GM12878 (cell line): ENCODE results near the gene KLHDC9. TPM values are rescaled to one million over a fixed set of nuclear protein-coding genes. Genes with fewer than 3 reads are reported as not detected.

ENCODE experiments used
- CBX3 ChIP-seq: fragments of 200-600 bp; sonication (generic); IDR thresholded peaks from 2 replicates; pipeline ENCODE4 v1.6.1; 2016; ENCODE audit warnings: low read depth, borderline replicate concordance
- CHD4 ChIP-seq: fragments of 200-600 bp; sonication (generic); IDR thresholded peaks from 2 replicates; pipeline ENCODE4 v1.6.1; 2016; ENCODE audit warnings: mild to moderate bottlenecking
- DPF2 ChIP-seq: fragments of 450-650 bp; IDR thresholded peaks from 2 replicates; pipeline ENCODE4 v1.6.1; 2017; ENCODE audit warnings: mild to moderate bottlenecking
- EED ChIP-seq: sonication (generic); IDR thresholded peaks from 2 replicates; pipeline ENCODE4 v1.6.1; 2016; ENCODE audit warnings: antibody characterized with exemption, low read depth
- ETV6 ChIP-seq, 2 experiments: fragments of 450-650 bp in 1 of 2; IDR thresholded peaks in 1 of 2; conservative IDR thresholded peaks in 1 of 2; 2 replicates each; pipeline ENCODE4 v1.6.1; 2014; ENCODE audit warnings: antibody characterized with exemption in 1 of 2, borderline replicate concordance in 1 of 2, low read depth in 1 of 2, mild to moderate bottlenecking in 1 of 2, moderate library complexity in 1 of 2
- GABPA ChIP-seq: IDR thresholded peaks from 2 replicates; pipeline ENCODE4 v1.6.1; 2014; ENCODE audit warnings: antibody characterized with exemption, low read depth, mild to moderate bottlenecking, inconsistent platforms
- HDAC6 ChIP-seq: fragments of 200-600 bp; sonication (generic); IDR thresholded peaks from one replicate; pipeline ENCODE4 v1.8.0; 2017; ENCODE audit warnings: antibody characterized with exemption; ENCODE audit not compliant: unreplicated experiment
- HDGF ChIP-seq: fragments of 450-650 bp; IDR thresholded peaks from 2 replicates; pipeline ENCODE4 v1.6.1; 2016; ENCODE audit warnings: antibody characterized with exemption
- IKZF1 ChIP-seq: fragments of 450-650 bp; conservative IDR thresholded peaks from 2 replicates; pipeline ENCODE4 v1.6.1; 2017; ENCODE audit warnings: antibody characterized with exemption, mild to moderate bottlenecking
- KDM1A ChIP-seq: fragments of 200-600 bp; sonication (generic); IDR thresholded peaks from 2 replicates; pipeline ENCODE4 v1.6.1; 2016; ENCODE audit warnings: borderline replicate concordance
- LARP7 ChIP-seq: fragments of 450-650 bp; IDR thresholded peaks from 2 replicates; pipeline ENCODE4 v1.6.1; 2017; ENCODE audit warnings: mild to moderate bottlenecking
- MYB ChIP-seq: fragments of 150-350 bp; IDR thresholded peaks from 2 replicates; pipeline ENCODE4 v1.6.1; 2014; ENCODE audit warnings: mild to moderate bottlenecking, low read depth, low read length, borderline replicate concordance
- NBN ChIP-seq: fragments of 450-650 bp; IDR thresholded peaks from 2 replicates; pipeline ENCODE4 v1.6.1; 2016
- NFIC ChIP-seq: IDR thresholded peaks from 2 replicates; pipeline ENCODE4 v1.6.1; 2012; ENCODE audit warnings: low read depth, mild to moderate bottlenecking, inconsistent platforms, low read length, moderate library complexity
- PAX5 ChIP-seq: IDR thresholded peaks from 2 replicates; pipeline ENCODE4 v1.6.1; 2011; ENCODE audit warnings: low read depth, low read length, borderline replicate concordance
- PAX8 ChIP-seq: fragments of 450-650 bp; IDR thresholded peaks from 2 replicates; pipeline ENCODE4 v1.6.1; 2017; ENCODE audit warnings: mild to moderate bottlenecking, moderate library complexity
- SMARCA5 ChIP-seq: fragments of 450-650 bp; IDR thresholded peaks from 2 replicates; pipeline ENCODE4 v1.6.1; 2017; ENCODE audit warnings: mild to moderate bottlenecking
- SREBF2 ChIP-seq: IDR thresholded peaks from 2 replicates; pipeline ENCODE4 v1.6.1; 2012; ENCODE audit warnings: mild to moderate bottlenecking, low read length
- STAT3 ChIP-seq: IDR thresholded peaks from 2 replicates; pipeline ENCODE4 v1.6.1; 2011; ENCODE audit warnings: low read depth, low read length, improper control_type of control experiment
- SUPT20H ChIP-seq: IDR thresholded peaks from 2 replicates; pipeline ENCODE4 v1.6.1; 2011; ENCODE audit warnings: low read depth, mild to moderate bottlenecking, low read length, moderate library complexity, borderline replicate concordance; ENCODE audit not compliant: control insufficient read depth
- TAF1 ChIP-seq: IDR thresholded peaks from 2 replicates; pipeline ENCODE4 v1.6.1; 2011; ENCODE audit warnings: mild to moderate bottlenecking, low read depth, low read length, borderline replicate concordance
- TBL1XR1 ChIP-seq: IDR thresholded peaks from 2 replicates; pipeline ENCODE4 v1.6.1; 2012; ENCODE audit warnings: low read depth, low read length, improper control_type of control experiment
- YBX1 ChIP-seq: fragments of 450-650 bp; IDR thresholded peaks from 2 replicates; pipeline ENCODE4 v1.6.1; 2016; ENCODE audit warnings: antibody characterized with exemption
- ZBED1 ChIP-seq: IDR thresholded peaks from 2 replicates; pipeline ENCODE4 v1.6.1; 2016; ENCODE audit warnings: borderline replicate concordance
- ZNF217 ChIP-seq: fragments of 450-650 bp; IDR thresholded peaks from 2 replicates; pipeline ENCODE4 v1.6.1; 2017; ENCODE audit warnings: antibody characterized with exemption, mild to moderate bottlenecking
- ZNF274 ChIP-seq: IDR thresholded peaks from one replicate; pipeline ENCODE4 v1.8.0; 2011; ENCODE audit not compliant: insufficient read length, insufficient read depth
- ZNF622 ChIP-seq: fragments of 450-650 bp; IDR thresholded peaks from 2 replicates; pipeline ENCODE4 v1.6.1; 2017; ENCODE audit warnings: mild to moderate bottlenecking, inconsistent platforms
- polyA plus RNA-seq, 11 experiments: library from polyadenylated mRNA; depleted of rRNA in 4 of 11; unstranded in 6 of 11; stranded (reverse) in 5 of 11; fragments of >200 nt; fragmentation: Nextera tagmentation in 4 of 11; fragmentation: Illumina TruSeq in 1 of 11; extraction: Ambion mirVana in 4 of 11; extraction: Trizol in 1 of 11; gene quantifications; 1 replicate in 1 of 11; 2 replicates in 10 of 11; pipeline versions ENCODE4 v1.2.1 to v1.2.3, GENCODE V29; 2011 to 2016; ENCODE audit warnings: inconsistent platforms in 2 of 11, missing spikeins in 2 of 11, low read depth in 1 of 11
- total RNA-seq, 4 experiments: library from RNA; depleted of rRNA in 3 of 4; stranded (reverse); fragments of >200 nt in 3 of 4; fragmentation: Illumina TruSeq in 1 of 4; extraction: Trizol in 1 of 4; gene quantifications; 2 replicates each; pipeline versions ENCODE4 v1.2.1 to v1.2.3, GENCODE V29; 2013 to 2021
- TF ChIP-seq, protein P1 (sequence below): fragments of 450-650 bp; IDR thresholded peaks from 2 replicates; pipeline ENCODE4 v1.6.1; 2017; ENCODE audit warnings: mild to moderate bottlenecking
- TF ChIP-seq, protein P2 (sequence below): fragments of 450-650 bp; IDR thresholded peaks from 2 replicates; pipeline ENCODE4 v1.6.1; 2017; ENCODE audit warnings: mild to moderate bottlenecking, moderate library complexity
- TF ChIP-seq, protein P3 (sequence below): fragments of 150-350 bp; IDR thresholded peaks from 2 replicates; pipeline ENCODE4 v1.6.1; 2014; ENCODE audit warnings: mild to moderate bottlenecking, low read depth, low read length

KLHDC9 gene
- total and polyA plus RNA-seq, 10 of the 15 experiments (the other 5 are each of a cell fraction or from before 2014, with no cell fraction given) = 0.66 to 4.9 (median 2.6) TPM

DNA sequence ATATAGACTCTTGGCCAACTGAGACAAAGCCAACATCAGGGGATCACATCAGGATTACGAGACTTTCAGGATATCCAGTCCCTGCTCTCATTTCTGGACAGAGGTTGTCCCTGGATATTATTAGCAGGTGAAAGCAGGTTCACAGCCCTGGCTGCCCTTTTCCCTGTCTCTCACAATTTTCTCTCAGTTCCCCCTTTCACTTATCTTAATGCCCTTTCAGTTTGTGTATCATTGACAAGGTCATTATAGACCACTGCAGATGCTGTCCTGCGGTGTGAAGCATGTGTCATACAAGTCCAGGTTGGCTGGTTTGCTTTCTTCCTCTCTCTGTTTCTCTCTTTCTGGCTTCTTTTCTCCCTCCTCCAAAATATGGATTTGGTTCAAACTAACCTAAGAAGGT lies 2.1 kb upstream of the KLHDC9 start (continued):
- TF ChIP-seq ZNF622 = no peak
- no peak for TF ChIP-seq TAF1
- peak; percentile 91 for TF ChIP-seq DPF2
- no peak for TF ChIP-seq ZBED1
- peak; percentile 92 for TF ChIP-seq IKZF1
- no peak for TF ChIP-seq CBX3
- no peak for TF ChIP-seq HDGF
- TF ChIP-seq LARP7 = no peak
- TF ChIP-seq PAX8 = no peak
- no peak for TF ChIP-seq GABPA
- peak; percentile 37; the same call in 1 of the 2 replicates for TF ChIP-seq NFIC
- TF ChIP-seq SUPT20H = no peak
- TF ChIP-seq, protein P1, sequence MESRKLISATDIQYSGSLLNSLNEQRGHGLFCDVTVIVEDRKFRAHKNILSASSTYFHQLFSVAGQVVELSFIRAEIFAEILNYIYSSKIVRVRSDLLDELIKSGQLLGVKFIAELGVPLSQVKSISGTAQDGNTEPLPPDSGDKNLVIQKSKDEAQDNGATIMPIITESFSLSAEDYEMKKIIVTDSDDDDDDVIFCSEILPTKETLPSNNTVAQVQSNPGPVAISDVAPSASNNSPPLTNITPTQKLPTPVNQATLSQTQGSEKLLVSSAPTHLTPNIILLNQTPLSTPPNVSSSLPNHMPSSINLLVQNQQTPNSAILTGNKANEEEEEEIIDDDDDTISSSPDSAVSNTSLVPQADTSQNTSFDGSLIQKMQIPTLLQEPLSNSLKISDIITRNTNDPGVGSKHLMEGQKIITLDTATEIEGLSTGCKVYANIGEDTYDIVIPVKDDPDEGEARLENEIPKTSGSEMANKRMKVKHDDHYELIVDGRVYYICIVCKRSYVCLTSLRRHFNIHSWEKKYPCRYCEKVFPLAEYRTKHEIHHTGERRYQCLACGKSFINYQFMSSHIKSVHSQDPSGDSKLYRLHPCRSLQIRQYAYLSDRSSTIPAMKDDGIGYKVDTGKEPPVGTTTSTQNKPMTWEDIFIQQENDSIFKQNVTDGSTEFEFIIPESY = no peak
- peak; percentile 90 for TF ChIP-seq EED
- TF ChIP-seq, protein P2, sequence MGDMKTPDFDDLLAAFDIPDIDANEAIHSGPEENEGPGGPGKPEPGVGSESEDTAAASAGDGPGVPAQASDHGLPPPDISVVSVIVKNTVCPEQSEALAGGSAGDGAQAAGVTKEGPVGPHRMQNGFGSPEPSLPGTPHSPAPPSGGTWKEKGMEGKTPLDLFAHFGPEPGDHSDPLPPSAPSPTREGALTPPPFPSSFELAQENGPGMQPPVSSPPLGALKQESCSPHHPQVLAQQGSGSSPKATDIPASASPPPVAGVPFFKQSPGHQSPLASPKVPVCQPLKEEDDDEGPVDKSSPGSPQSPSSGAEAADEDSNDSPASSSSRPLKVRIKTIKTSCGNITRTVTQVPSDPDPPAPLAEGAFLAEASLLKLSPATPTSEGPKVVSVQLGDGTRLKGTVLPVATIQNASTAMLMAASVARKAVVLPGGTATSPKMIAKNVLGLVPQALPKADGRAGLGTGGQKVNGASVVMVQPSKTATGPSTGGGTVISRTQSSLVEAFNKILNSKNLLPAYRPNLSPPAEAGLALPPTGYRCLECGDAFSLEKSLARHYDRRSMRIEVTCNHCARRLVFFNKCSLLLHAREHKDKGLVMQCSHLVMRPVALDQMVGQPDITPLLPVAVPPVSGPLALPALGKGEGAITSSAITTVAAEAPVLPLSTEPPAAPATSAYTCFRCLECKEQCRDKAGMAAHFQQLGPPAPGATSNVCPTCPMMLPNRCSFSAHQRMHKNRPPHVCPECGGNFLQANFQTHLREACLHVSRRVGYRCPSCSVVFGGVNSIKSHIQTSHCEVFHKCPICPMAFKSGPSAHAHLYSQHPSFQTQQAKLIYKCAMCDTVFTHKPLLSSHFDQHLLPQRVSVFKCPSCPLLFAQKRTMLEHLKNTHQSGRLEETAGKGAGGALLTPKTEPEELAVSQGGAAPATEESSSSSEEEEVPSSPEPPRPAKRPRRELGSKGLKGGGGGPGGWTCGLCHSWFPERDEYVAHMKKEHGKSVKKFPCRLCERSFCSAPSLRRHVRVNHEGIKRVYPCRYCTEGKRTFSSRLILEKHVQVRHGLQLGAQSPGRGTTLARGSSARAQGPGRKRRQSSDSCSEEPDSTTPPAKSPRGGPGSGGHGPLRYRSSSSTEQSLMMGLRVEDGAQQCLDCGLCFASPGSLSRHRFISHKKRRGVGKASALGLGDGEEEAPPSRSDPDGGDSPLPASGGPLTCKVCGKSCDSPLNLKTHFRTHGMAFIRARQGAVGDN = no peak
- no peak for TF ChIP-seq SMARCA5
- TF ChIP-seq ZNF217 = no peak
- TF ChIP-seq, protein P3, sequence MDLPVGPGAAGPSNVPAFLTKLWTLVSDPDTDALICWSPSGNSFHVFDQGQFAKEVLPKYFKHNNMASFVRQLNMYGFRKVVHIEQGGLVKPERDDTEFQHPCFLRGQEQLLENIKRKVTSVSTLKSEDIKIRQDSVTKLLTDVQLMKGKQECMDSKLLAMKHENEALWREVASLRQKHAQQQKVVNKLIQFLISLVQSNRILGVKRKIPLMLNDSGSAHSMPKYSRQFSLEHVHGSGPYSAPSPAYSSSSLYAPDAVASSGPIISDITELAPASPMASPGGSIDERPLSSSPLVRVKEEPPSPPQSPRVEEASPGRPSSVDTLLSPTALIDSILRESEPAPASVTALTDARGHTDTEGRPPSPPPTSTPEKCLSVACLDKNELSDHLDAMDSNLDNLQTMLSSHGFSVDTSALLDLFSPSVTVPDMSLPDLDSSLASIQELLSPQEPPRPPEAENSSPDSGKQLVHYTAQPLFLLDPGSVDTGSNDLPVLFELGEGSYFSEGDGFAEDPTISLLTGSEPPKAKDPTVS = no peak
- TF ChIP-seq KDM1A = no peak
- no peak for TF ChIP-seq STAT3
- TF ChIP-seq MYB = no peak
- no peak for TF ChIP-seq YBX1
- no peak for TF ChIP-seq ZNF274
- TF ChIP-seq SREBF2 = no peak
- TF ChIP-seq PAX5 = no peak; the same call in 1 of the 2 replicates
- peak; percentile 52 for TF ChIP-seq TBL1XR1
- TF ChIP-seq ETV6 (conservative IDR thresholded peaks at IDR 0.05 in 1 of 2, IDR thresholded peaks at IDR 0.05 in 1 of 2; ENCODE audit: borderline replicate concordance in 1 of 2, low read depth in 1 of 2) = no peak
- TF ChIP-seq NBN = peak; percentile 78
- no peak for TF ChIP-seq HDAC6
- TF ChIP-seq CHD4 = no peak
